NCI-H510A treated with DMSO at 0.1 percent for 48 hours (cell line): ENCODE data around the gene ZDHHC12.

Source experiments
- DNase-seq: peaks from one replicate; lab custom pipeline; 2025; lab: John Stamatoyannopoulos, UW

Gene ZDHHC12, protein sequence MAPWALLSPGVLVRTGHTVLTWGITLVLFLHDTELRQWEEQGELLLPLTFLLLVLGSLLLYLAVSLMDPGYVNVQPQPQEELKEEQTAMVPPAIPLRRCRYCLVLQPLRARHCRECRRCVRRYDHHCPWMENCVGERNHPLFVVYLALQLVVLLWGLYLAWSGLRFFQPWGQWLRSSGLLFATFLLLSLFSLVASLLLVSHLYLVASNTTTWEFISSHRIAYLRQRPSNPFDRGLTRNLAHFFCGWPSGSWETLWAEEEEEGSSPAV

DNA sequence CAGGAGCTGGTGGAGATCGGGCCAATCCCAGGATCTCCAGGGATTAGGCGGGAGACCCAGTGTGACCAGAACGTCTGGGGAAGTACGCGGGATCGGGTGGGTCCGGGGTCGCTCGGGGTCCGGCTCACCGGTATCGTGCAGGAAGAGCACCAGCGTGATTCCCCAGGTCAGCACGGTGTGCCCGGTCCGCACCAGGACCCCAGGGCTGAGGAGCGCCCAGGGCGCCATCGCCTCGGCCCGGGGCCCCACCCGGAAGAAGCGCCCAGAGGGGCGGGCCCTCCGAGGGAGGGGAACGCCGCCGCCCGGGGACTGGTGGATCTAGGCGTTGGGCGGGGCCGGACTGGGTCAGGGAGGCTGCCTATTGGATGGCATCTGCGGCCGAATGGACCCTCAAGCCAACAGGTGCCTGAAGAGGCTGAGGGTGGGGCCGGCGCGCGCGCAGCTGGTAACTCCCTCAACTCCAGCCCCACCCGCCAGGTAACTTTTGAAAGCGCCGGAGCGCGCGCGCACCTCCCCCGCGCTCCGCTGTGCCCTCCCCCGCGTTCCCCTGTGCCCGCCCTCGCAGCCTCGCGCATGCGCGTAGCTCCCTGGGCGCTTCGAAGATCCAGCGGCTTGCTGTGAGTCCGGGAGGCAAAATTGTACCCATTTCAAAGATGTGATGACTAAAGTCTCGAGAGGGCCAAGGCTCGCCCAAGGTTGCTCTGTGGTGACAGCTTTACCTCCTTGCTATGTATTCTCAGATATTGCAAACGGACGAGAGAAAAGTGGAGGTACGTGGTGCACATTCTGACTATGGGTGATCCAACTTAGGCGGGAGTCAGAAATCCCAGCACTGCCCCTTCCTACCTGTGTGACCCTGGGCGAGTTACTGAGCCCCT, at the start of gene ZDHHC12:
Gene ZDHHC12, minus strand, starts transcription at position 262 of the 878 bp plus-strand sequence. Its CDS starts 34 bp downstream, at position 228.
- peak; percentile 98 for DNase-seq

DNA sequence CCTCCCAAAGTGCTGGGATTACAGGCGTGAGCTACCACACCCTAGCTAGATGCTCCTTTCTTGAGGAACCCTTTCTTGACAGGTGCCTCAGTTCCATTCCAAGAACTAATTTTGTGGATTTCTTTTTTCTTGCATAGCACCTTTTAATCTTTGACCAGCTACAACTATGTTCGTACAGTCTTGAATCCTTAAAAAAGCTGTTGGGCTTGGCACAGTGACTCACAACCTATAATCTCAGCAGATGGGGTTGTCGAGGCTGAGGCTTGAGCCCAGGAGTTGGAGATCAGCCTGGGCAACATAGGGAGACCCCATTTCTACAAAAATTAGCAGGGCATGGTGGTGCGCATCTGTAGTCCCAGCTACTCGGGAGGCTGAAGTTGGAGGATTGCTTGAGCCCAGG, 49.1 kb upstream of the ZDHHC12 start:
- no peak for DNase-seq

DNA sequence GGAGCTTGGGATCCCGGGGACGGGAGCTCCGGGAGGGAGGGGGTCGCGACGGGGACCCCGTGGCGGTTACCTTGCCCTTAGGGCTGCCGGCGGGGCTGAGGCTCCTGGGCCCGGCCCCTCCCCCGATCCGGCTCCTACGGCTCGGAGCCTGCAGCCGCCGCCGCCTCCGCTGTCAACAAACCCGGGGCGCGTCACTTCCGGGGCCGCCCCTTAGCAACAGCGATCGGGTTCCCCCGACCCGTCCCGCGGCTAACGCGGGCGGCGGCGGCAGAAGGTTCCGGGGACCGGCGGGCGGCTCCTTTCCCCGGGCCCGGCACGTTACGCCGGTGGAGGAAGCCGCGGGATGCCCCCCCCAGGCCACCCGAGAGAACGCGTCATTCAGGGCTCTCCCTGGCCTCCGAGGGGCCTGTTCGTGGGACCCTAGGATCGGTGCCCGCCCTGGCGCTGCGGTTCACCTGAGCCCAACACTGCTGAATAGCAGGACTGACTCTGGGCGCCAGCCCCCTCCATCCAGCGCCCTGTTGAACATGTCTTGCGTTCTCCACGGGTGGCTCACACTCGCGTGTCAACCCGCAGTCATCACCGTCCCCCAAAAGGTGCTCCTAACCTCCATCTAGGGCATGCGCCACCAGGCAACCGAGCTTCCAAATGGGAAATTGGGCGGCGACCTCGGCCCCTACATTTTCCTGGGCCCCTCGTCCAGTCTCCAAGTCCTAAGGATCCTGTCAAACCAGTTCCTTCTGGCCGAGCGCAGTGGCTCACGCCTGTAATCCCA, 48.0 kb upstream of the ZDHHC12 start, which contains the start of gene ZER1:
Gene ZER1, minus strand, starts transcription at position 183 of the 775 bp plus-strand sequence. CDS start 16,362 bp downstream, outside the sequence.
- peak; percentile 85 for DNase-seq

DNA sequence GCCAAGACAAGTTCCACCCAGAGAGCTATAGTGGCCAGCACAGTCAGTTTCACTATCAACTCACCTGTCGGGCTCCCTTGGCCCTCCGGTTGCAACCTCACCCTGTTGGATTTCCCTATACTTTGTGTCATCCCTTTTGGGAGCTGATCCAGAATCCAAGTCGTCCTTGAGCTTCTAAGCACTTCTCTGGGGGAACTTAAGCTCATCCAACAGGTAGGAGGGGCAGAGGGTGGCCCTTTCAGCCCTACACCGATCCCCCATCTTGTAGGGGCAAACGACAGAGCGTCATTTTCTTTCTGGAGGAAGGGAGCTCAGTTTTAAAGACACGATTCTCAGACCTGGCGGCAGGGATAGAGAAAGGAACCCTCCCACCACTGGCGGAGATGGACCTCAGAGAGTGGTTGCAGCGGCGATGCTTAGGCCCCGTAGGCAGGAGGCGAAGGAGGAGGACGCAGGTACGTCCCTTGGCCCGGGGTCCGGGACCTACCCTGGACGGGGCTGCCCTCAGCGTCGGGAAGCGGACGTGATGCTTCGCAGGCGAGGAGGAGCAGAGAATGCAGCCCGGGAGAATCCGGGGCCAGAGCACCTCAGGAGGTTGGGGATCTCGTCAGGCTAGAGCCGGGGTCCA, 47.3 kb upstream of the ZDHHC12 start:
- no peak for DNase-seq

DNA sequence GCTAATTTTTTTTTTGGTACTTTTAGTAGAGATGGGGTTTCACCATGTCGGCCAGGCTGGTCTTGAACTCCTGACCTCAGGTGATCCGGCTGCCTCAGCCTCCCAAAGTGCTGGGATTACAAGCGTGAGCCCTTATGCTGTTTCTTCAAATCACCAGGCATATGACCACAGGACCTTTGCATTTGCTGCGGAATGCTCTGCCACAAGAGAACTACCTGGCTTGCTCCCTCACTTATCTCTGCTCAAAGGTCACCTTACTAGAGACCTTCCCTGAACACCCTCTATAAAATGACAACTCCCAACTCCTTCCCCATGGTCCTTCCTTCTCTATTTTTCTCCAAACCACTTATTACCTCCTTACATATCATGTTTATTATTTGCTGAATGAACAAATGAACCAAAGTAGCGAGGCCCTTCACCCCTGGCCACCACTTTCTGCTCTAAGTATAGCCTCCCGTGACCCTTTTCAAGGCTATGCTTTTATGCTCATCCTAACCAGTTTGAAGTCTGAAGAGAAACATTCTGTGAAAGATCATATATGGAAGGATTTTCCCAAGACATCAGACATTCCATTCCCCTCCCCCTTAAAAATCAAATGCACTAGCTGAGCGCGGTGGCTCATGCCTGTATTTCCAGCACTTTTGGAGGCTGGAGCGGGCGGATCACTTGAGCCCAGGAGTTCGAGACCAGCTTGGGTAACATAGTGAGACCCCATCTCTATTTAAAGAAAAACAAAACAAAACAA, 46.5 kb upstream of the ZDHHC12 start:
- no peak for DNase-seq

DNA sequence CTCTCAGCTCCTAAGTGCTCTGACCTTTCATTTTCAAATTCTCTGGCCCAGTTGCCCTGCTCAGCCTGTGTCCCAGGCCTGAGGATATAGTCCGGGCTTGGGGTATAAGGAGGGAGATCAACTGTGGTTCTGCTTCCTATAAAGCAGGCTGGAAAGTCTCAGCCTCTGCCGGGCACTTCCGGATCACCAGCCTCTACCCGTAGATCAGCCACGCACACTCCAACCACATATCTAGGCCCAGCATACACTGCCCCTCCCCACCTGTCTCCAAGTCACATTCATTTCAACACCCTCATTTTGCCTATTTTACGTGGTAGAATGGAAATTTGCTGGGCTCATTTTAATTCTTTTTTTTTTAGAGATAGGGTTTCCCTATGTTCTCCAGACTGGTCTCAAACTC, 44.7 kb upstream of the ZDHHC12 start:
- no peak for DNase-seq

DNA sequence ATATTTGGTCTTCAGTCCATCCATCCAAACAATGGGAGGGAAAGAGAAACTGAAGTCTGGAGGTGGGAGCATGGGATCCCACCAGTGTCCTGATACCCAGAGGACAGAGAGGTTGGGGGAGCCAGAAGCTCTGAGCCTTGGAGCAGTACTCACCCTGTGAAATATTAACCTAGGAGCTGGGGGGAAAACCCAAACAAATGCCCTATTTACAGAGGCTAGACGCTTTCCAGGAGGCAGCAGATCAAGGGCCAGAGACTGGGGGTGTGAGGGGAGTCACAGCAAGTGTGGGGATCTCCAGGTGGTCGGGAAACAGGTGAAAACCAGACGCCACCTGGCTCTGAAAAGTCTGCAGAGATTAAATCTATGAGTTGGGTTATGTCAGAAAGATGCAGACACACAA, 41.6 kb upstream of the ZDHHC12 start:
- no peak for DNase-seq

DNA sequence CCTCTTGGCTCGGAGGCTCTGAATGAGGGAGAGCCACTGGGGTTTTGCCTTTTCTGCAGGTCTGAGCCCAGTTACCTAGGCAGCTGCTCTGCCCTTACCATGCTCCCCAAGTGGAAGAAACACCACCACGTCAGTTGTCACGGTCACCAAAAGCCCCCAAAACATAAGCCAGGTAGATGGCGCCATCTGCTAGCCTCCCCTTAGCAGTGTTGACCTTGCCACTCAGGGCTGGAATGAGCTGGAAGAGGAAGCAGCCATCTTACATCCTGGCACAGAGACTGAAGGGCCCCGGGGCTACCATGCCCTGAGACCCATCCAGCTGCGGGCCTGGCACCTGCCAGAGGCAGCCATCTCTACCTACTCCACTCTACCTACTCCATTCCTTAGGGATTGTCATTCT, 40.4 kb upstream of the ZDHHC12 start:
- DNase-seq, result no peak

DNA sequence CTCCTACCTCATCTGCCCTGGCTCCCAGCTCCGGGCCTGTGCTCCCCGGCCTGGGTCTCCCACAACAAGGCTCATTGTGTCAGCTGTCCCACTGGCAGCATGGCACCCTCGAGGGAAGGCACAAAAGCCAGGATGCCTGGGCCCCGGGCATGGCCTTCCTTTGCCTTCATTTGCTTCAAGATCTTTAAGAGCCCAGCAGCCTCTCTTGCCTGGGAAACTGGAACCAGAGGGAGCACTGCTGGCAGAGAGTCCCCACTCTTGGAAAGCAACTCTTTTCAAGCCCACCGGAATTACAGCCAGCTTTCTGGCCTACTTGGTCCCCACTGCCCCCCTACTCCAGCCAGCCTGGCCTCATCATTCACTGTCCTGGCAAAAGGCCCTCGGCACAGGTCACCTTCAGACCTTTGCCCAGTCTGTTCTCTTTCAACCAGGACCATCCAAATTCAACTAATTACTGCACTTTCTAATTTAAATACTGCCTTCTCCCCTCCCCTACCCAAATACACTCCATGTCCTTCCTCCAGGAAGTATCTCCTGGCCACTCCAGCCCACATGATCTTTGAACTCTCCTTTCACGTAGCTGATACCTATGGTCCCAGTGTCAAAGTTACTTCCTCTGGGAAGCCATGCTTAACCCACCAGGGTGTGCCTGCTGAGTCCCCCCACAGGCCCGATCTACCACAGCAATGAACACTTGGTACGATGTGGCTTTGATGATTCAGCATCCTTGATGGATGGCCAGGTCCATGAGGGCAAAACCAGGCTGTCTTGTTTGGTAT, 38.9 kb upstream of the ZDHHC12 start:
- DNase-seq, result no peak

DNA sequence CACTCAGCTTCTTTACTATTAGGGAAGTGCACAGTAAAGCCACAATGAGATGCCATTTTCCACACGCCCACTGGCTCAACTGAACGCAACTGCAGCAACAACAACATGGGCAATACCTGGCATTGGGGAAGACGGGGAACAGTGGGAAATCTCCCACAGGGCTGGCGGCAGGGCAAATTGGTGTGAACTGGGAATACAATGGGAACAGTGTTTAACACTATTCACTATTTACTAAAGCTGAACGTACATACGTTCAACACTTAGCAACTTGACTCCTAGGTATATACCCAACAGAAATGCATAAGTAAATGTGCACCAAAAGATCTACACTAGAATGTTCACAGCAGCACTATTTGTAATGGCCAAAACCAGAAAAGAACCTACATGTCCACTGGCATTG, 33.7 kb upstream of the ZDHHC12 start:
- no peak for DNase-seq

DNA sequence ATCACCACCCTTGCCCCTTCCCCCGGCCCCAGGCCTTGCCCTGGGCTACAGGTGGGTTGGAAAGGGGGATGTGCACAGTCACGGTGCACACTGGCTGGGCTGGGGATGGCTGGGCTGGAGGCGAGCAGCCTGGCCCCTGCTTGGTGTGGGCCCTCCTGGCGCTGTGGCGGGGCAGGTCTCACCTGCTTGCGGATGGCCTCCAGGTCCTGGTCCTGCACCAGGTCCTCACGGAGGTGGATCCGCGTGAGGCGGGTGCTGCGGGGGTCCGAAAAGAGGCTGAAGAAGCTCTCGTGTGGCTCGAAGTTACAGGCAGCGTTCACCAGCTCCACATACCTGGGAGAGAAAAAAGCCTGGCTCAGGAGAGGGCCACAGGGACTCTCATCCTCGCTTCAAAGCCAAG, 29.7 kb upstream of the ZDHHC12 start:
- no peak for DNase-seq

DNA sequence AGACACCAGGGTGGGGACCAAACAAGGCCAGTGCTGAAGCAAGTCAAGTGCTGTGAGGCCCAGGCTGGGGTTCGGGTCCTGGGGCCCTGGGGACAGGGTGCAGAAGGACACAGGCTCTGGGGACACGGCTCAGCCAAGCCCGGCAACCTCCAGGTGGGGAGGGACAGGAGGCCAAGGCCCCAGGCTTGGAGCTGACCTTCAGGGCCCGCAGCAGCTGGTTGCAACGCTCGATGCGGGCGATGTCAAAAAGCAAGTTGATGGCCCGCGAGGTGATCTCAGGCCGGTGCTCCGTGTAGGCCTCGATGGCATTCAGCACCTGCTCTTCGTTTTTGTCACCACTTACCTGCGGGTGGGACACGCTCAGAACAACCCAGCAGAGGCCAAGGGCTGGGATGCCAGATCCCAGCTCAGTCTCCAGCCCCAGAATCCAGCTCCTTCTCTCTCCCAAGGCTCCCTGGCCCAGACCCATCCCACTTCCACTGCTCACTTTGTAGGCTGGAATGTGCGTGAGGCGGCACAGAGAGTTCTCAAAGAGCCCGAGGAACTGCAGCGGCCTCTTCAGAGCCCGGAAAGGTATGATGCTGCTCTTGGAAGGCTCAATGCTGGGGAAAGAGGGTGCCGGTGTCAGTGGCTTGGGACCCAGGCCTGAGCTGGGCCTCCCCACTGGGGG, 27.1 kb upstream of the ZDHHC12 start:
- no peak for DNase-seq

DNA sequence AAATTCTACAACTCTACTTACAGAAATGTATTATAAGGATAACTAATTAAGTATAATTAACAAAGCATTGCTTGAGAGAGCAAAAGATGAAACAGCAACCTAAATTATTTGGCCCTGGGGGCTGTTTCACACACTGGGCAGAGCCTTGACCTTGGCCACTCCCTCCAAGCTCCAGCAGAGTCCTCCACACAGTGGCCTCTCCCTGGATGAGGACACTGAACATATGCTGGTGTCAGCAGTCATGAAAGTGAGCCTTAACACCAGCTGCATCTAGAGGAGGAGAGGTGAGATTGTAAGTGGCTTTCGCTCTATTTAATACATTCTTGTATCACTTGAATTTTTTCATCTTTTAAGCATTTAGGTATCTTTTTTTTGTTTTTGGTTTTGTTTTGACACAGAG, 23.3 kb upstream of the ZDHHC12 start:
- no peak for DNase-seq

DNA sequence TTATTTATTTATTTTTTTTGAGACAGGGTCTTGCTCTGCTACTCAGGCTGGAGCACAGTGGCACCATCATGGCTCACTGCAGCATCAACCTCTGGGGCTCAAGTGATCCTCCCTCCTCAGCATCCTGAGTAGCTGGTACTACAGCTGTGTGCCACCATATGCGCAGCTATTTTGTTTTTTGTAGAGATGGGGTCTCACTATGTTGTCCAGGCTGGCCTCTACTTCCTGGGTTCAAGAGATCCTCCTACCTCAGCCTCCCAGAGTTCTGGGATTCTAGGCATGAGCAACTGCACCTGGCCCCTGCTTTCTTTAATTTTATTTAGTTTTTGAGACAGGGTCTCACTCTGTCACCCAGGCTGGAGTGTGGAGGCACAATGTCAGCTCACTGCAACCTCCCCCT, 19.5 kb upstream of the ZDHHC12 start:
- DNase-seq, result no peak

DNA sequence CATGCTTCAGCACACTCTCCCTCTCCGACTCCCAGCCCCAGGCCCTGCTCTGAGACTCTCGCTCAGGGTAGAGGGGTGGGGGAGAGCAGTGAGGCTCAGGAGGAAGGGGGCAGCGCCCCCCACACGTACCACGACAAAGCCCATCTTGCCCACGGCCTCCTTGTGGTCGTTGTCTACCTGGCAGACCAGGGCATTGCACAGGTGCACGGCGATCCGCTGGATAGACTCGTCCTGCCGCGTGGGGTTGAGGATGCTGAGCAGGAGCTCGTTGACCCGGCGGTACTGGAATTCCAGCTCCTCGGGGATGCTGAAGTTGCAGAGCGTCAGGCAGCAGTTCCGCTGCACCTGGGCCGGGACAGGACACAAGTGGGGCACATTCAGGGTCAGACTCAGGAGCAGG, 18.5 kb upstream of the ZDHHC12 start:
- no peak for DNase-seq

DNA sequence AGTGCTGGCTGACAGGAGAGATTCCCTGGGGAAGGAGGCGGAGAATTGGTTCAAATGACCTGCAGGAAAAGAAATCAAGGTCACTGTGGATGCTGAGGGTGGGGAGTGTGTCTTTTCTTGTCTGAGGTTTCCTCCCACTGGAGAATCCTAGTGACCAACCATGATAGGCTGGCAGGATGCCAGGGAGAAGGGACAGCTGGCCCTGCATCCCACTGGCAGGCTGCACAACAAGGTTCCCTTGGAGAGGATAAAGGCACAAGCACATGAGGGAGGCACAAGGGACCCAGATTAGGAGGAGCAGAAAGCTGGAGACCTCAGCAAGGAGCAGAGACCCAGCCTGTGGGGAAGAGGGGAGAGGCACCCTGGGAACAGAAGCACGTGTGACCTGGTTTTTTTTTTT, 11.4 kb upstream of the ZDHHC12 start:
- no peak for DNase-seq

DNA sequence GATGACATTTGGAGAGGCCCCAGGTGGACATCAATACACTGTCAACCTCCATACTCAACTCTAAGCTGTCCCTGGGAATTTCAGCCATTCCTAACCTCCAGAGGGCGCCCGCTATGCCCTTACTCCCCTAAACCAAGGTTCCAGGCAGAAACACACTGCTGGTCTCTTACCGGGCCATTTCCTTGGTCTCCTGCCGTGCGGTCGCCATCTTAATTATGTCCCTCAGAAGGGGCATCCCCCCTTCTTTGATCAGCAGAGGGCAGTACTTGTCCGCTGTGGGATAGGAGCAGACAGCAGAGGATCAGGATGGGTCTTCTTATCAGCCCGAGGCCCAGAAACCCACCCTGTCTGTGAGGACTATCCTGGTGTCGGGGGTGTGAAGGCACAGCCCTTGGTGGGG, 9.3 kb upstream of the ZDHHC12 start:
- peak; percentile 90 for DNase-seq

DNA sequence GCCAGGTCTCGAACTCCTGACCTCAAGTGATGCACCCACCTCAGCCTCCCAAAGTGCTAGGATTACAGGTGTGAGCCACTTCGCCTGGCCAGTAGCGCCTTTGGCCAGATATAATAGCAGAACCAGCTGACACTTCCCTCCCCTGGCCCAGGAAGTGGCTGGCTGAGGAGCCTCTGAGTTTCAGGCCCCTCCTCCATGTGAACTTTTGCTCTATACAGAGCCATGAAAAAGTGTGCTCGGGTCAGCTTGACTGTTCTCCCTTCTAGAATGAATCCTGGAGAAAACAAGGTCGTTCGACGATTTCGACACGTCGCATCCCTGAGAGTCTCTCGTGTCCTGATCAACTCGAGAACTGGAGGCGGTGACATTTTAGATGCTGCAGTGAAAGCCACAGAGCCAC, 8.6 kb upstream of the ZDHHC12 start:
- DNase-seq, result no peak

DNA sequence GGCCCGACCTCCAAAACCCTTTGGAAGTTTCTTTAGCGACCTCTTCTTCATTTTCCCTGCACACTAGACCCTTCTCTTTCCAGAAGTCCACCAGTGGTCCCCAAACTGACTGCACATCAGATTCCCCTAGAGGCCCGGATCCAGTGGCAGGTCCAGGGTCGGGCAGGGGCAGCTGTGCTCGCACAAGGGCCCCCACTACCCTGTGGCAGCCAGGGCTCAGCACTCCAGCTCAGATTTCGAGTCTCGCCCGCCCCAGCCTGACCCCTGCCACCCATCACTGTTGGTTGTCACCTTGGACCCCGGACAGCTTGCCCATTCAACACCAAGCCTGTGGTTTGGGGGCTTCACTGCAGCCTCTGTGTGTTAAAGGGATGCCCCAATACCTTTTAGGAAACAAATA, 7.8 kb upstream of the ZDHHC12 start:
- no peak for DNase-seq

DNA sequence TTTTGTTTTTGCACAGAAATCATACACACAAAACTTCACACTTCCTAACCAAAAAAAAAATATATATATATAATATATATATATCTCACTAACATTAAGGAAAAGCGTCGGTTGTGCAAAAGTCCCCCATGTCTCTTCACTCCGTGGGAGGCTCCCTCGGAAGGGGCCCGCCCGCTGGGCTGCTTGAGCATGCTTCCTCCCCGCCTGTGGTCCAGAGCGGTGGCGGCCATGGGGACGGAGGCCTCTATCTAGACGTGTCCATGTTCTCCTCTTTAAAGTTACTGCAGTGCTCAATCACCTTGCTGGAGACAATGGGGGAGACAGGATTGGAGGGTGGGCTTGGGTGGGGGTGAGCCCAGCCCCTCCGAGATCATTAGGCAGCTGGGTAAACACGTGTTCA, 7.2 kb upstream of the ZDHHC12 start:
- no peak for DNase-seq
